ENCODE measurements around the gene AIFM2.

The AIFM2 gene

GRCh38 chr10:70078937-70079336, 53.7 kb downstream of the AIFM2 start:
- no peak for TF ChIP-seq ZFP30 (CRISPR knock-in tag; IDR thresholded peaks at IDR 0.05)
- ATAC-seq: no peak

GRCh38 chr10:70078329-70078728, 54.3 kb downstream of the AIFM2 start:
- TF ChIP-seq BACH2 (CRISPR knock-in tag; IDR thresholded peaks at IDR 0.05; ENCODE audit: borderline replicate concordance) (no peak), TSHZ2 (CRISPR knock-in tag; IDR thresholded peaks at IDR 0.05) (no peak), ISL1 (CRISPR knock-in tag; IDR thresholded peaks at IDR 0.05) (no peak), PATZ1 (CRISPR knock-in tag; IDR thresholded peaks at IDR 0.05; ENCODE audit: borderline replicate concordance) (no peak), TCF4 (CRISPR knock-in tag; IDR thresholded peaks at IDR 0.05; ENCODE audit: borderline replicate concordance) (no peak), PPARA (CRISPR knock-in tag; IDR thresholded peaks at IDR 0.05; ENCODE audit: borderline replicate concordance) (no peak), TOX (CRISPR knock-in tag; IDR thresholded peaks at IDR 0.05; ENCODE audit: borderline replicate concordance) (no peak), ESRRG (CRISPR knock-in tag; IDR thresholded peaks at IDR 0.05) (no peak), OSR1 (CRISPR knock-in tag; IDR thresholded peaks at IDR 0.05) (no peak), ARNTL (CRISPR knock-in tag; IDR thresholded peaks at IDR 0.05; ENCODE audit: borderline replicate concordance, low read depth) (no peak)
- ATAC-seq: no peak

- no peak for ATAC-seq
- TF ChIP-seq TCF4 (CRISPR knock-in tag; IDR thresholded peaks at IDR 0.05; ENCODE audit: borderline replicate concordance) (no peak), CREB5 (CRISPR knock-in tag; IDR thresholded peaks at IDR 0.05; ENCODE audit: low read depth) (no peak), ZFP30 (CRISPR knock-in tag; IDR thresholded peaks at IDR 0.05) (no peak), BACH2 (CRISPR knock-in tag; IDR thresholded peaks at IDR 0.05; ENCODE audit: borderline replicate concordance) (no peak), ARNTL (CRISPR knock-in tag; IDR thresholded peaks at IDR 0.05; ENCODE audit: borderline replicate concordance, low read depth) (no peak), ESRRG (CRISPR knock-in tag; IDR thresholded peaks at IDR 0.05) (no peak), ZC3H10 (CRISPR knock-in tag; IDR thresholded peaks at IDR 0.05) (no peak), PATZ1 (CRISPR knock-in tag; IDR thresholded peaks at IDR 0.05; ENCODE audit: borderline replicate concordance) (no peak), ZNF70 (CRISPR knock-in tag; IDR thresholded peaks at IDR 0.05) (no peak), GLIS3 (CRISPR knock-in tag; IDR thresholded peaks at IDR 0.05) (no peak), PPARA (CRISPR knock-in tag; IDR thresholded peaks at IDR 0.05; ENCODE audit: borderline replicate concordance) (no peak), OSR1 (CRISPR knock-in tag; IDR thresholded peaks at IDR 0.05) (no peak), RARB (CRISPR knock-in tag; IDR thresholded peaks at IDR 0.05) (no peak), SNAI2 (CRISPR knock-in tag; IDR thresholded peaks at IDR 0.05) (no peak)
These were observed 57.7 kb downstream of the AIFM2 start for GRCh38 chr10:70074971-70075370.

- TF ChIP-seq GLIS3 (CRISPR knock-in tag; IDR thresholded peaks at IDR 0.05) (no peak), CSDC2 (CRISPR knock-in tag; IDR thresholded peaks at IDR 0.05) (no peak), ZNF70 (CRISPR knock-in tag; IDR thresholded peaks at IDR 0.05) (no peak), ARNTL (CRISPR knock-in tag; IDR thresholded peaks at IDR 0.05; ENCODE audit: borderline replicate concordance, low read depth) (no peak), CSRNP3 (CRISPR knock-in tag; IDR thresholded peaks at IDR 0.05) (no peak), ZFP30 (CRISPR knock-in tag; IDR thresholded peaks at IDR 0.05) (no peak), PATZ1 (CRISPR knock-in tag; IDR thresholded peaks at IDR 0.05; ENCODE audit: borderline replicate concordance) (no peak), OSR1 (CRISPR knock-in tag; IDR thresholded peaks at IDR 0.05) (no peak), PPARA (CRISPR knock-in tag; IDR thresholded peaks at IDR 0.05; ENCODE audit: borderline replicate concordance) (no peak)
- ATAC-seq: no peak
These were observed 58.5 kb downstream of the AIFM2 start for GRCh38 chr10:70074165-70074564.

All from SK-N-SH treated with all-trans-retinoic acid at 6 μM for 48 hours (cell line).